ENCODE measurements around the gene PAX5. TPM values are rescaled to one million over a fixed set of nuclear protein-coding genes. Genes with fewer than 3 reads are reported as not detected.

The PAX5 gene
- total RNA-seq, 2 experiments from 2014 or later = 0.95 to 1.1 TPM

- TF ChIP-seq CTCF (IDR thresholded peaks at IDR 0.05) = no peak
- ChIA-PET POLR2A (no interaction called here), CTCF (no interaction called here)
- no peaks in the 10 kb centered on the region for H3K9me3 Mint-ChIP-seq
- H3K36me3 Mint-ChIP-seq (ENCODE audit: low read depth) = no peaks in the 10 kb centered on the region
- ATAC-seq = no peak
- H3K27me3 Mint-ChIP-seq = peaks cover 2% of the 10 kb centered on the region
- no peak overlapping the region for H3K27ac Mint-ChIP-seq
- H3K4me1 Mint-ChIP-seq (ENCODE audit: low read depth) = no peaks in the 10 kb centered on the region
- no peak overlapping the region for H3K4me3 Mint-ChIP-seq
- intact Hi-C loops (cut with micrococcal nuclease) = no loop called here
- DNase-seq = no peak
These were observed 137.8 kb downstream of the PAX5 start for GRCh38 chr9:36896296-36896695.

GRCh38 chr9:36895744-36896260 is 138.3 kb downstream of the PAX5 start:
- H3K4me3 Mint-ChIP-seq = no peak overlapping the region
- no peak overlapping the region for H3K27ac Mint-ChIP-seq
- POLR2A ChIA-PET = no interaction called here
- H3K4me1 Mint-ChIP-seq (ENCODE audit: low read depth) = no peaks in the 10 kb centered on the region
- ATAC-seq (no peak), DNase-seq (no peak)
- intact Hi-C loops (cut with micrococcal nuclease) = no loop called here
- H3K27me3 Mint-ChIP-seq = peaks cover 5% of the 10 kb centered on the region
- no peaks in the 10 kb centered on the region for H3K36me3 Mint-ChIP-seq (ENCODE audit: low read depth)
- no peak for TF ChIP-seq CTCF (IDR thresholded peaks at IDR 0.05)
- no peaks in the 10 kb centered on the region for H3K9me3 Mint-ChIP-seq
- CTCF ChIA-PET = no interaction called here

- ChIA-PET CTCF (no interaction called here), POLR2A (no interaction called here)
- Mint-ChIP-seq H3K36me3 (ENCODE audit: low read depth) (no peaks in the 10 kb centered on the region), H3K27ac (no peak overlapping the region), H3K4me1 (ENCODE audit: low read depth) (no peaks in the 10 kb centered on the region), H3K27me3 (peaks cover 5% of the 10 kb centered on the region), H3K4me3 (no peak overlapping the region), H3K9me3 (no peaks in the 10 kb centered on the region)
- ATAC-seq (no peak), DNase-seq (no peak)
- intact Hi-C loops (cut with micrococcal nuclease) = no loop called here
- no peak for TF ChIP-seq CTCF (IDR thresholded peaks at IDR 0.05)
These were observed 139.3 kb downstream of the PAX5 start for GRCh38 chr9:36894695-36895310.

GRCh38 chr9:36893911-36894310 is 140.2 kb downstream of the PAX5 start:
- no peak for DNase-seq
- Mint-ChIP-seq H3K4me1 (ENCODE audit: low read depth) (no peaks in the 10 kb centered on the region), H3K4me3 (no peak overlapping the region), H3K27ac (no peak overlapping the region), H3K36me3 (ENCODE audit: low read depth) (no peaks in the 10 kb centered on the region), H3K9me3 (no peaks in the 10 kb centered on the region), H3K27me3 (peaks cover 5% of the 10 kb centered on the region)
- no peak for TF ChIP-seq CTCF (IDR thresholded peaks at IDR 0.05)
- no peak for ATAC-seq
- POLR2A ChIA-PET = no interaction called here
- intact Hi-C loops (cut with micrococcal nuclease) = no loop called here
- CTCF ChIA-PET = no interaction called here

GRCh38 chr9:36893184-36893583 is 140.9 kb downstream of the PAX5 start:
- Mint-ChIP-seq H3K9me3 (no peaks in the 10 kb centered on the region), H3K4me1 (ENCODE audit: low read depth) (no peaks in the 10 kb centered on the region), H3K27me3 (peaks cover 5% of the 10 kb centered on the region), H3K4me3 (no peak overlapping the region), H3K27ac (no peak overlapping the region), H3K36me3 (ENCODE audit: low read depth) (no peaks in the 10 kb centered on the region)
- ATAC-seq (no peak), DNase-seq (no peak)
- CTCF ChIA-PET = no interaction called here
- no peak for TF ChIP-seq CTCF (IDR thresholded peaks at IDR 0.05)
- intact Hi-C loops (cut with micrococcal nuclease) = no loop called here
- POLR2A ChIA-PET = no interaction called here
